HG02798 (cell line): ENCODE results near the gene HIF1AN.
A peak's percentile ranks its signal among the peaks of the same experiment; 100 is the strongest.

Source experiments
- ATAC-seq: cut with Tn5 transposase; IDR thresholded peaks from one replicate; pipeline ENCODE4 v1.9.1; 2021; ENCODE audit warnings: mild to moderate bottlenecking; ENCODE audit not compliant: unreplicated experiment, poor library complexity

HIF1AN gene

DNA sequence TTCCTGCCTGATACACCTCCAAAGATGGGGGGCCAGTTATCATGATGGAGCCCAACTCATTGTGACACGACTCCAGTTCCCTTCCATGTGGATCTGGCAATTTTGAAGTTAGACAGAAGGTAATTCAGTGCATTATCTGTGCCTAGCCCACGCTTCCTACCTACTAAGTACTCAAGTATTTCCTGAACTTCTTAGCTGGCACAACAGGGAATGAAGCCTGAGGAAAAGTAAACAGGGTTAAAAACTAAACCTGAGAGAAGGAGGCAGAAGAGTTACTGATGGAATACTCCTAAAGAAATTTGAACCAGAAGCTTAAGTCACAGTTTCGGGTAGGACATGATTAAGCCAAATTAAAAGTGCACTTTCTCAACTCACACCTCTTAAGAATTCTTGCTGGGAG lies 14.9 kb upstream of the HIF1AN start:
- ATAC-seq, result no peak

DNA sequence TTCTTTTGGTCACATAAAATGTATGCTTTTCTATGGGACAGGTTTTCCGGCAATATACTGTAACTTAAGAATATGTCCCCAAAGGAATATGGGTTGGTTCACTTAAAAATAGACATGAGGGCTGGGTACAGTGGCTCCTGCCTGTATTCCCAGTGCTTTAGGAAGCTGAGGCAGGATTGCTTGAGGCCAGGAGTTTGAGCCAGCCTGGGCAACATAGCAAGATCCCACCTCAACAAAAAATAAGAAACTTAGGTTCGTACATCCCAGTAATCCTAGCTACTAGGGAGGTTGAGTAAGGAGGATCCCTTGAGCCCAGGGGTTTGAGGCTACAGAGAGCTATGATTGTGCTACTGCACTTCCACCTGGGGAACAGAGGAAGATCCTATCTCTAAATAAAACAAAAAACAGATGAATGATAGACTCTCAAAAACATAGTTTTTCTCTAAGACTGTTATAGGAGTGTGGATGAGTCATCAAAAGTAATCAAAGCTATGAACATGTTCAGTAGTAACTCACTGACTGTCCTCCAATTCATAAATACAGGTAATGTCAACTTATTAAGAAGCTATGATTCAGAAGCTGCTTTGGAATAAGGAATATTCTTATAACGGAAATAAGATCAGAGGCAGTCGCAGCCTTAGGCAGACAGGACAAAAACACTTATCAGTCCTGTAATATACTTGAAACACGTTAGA lies 13.5 kb upstream of the HIF1AN start:
- ATAC-seq, result no peak

DNA sequence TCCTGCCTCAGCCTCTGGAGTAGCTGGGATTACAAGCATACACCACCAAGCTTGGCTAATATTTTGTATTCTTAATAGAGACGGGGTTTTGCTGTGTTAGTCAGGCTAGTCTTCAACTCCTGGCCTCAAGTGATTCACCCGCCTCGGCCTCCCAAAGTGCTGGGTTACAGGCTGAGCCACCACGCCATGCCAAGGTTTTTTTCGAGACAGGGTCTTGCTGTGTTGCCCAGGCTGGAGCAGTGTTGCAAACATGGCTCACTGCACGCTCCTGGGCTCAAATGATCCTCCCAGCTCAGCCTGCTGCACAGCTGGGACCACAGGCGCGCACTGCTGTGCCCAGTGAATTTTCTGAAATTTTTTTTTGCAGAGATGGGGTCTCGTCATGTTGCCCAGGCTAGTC lies 12.8 kb upstream of the HIF1AN start:
- ATAC-seq, result no peak

DNA sequence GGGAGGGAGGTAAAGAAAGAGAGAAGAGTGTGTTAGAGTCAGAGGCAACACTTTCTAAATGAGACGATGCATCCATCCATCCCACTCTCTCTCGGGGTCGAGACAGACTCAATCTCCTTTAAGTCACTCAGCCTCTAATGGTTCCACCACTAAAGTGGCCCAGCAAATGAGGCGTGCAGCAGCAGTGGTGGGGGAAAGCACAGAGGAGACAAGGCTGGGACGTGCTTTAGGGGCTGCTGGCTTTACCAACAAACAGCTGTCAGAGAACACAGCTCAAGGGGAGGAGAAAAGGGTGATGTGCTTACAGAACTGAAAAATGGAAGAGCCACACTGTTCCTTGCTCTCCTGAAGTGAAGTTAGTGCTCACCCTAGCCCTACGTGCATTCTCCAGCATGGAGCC lies 11.5 kb upstream of the HIF1AN start:
- ATAC-seq, result no peak

DNA sequence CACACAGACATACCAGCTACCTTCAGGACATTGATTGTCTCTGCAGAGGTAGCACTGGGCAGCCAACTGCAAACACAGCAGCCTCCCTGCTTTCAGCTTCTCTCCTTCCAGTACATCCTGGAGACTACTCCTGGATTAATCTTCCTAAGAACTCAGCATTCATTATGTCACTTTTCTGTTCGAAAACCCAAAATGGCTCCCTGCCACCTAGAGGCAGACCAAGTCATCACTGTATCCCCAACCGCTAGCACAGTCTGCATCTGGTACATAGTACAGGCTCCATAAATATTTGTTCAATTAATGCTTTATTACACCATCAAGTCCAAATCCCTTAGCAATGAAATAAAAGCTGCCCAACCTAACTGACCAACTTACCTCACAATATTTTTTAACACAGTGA lies 11.1 kb upstream of the HIF1AN start:
- ATAC-seq, result no peak

DNA sequence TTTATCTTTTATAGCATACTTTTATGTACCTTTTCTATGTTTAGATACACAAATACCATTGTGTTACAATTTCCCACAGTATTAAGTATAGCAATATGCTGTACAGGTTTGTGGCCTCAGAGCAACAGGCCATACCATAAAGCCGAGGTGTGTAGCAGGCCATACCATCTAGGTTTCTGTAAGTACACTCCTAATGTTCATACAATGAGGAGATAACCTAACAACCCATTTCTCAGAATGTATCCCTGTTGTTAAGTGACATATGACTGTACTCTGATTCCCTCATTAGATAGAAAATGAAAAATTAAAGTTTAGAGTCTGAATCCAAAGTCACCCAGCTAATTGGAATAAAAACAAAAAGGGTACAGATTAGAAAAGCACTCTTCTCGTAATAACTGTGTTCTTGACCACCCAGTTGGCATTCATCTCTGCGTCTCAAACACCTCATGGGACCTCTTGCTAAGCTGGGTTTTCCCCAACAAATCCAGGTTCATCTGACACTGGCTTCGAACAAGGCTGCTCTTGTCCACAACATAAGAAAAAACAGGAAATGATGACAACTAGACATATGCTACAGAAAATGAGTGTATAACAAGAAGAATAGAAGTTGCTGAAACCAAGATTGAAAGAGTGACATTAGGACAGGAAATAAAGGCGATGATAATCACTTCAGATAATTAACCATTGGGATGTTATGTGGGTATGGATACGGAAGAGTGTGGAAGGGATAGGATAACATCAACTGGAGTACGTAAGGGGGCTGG lies 7.4 kb upstream of the HIF1AN start:
- no peak for ATAC-seq

DNA sequence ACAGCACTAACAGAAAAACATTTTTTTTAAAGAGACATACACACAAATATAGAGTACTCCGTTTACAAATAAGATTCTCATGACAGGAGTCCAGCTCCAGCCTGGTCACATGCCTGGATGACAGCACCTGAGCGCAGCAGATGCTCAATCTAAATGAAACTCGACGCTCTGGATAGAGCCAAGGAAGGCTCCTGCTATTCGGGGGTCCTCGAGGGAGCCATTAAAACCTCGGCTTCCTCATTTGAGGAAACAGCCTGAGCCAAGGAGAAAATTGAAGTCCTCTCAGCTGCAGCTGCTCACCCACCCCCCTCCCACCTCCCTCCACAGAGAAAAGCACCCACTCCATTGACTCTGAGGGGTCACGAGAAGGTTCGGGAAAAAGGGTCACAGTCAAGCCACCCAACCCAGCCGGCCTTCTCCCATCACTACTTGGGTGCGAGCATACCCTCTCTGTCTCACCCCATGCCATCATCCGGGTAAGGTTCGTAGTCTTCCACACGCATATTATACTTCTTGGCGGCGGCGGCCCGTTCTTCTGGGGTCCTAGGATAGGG lies 6.7 kb upstream of the HIF1AN start:
- ATAC-seq, result no peak

DNA sequence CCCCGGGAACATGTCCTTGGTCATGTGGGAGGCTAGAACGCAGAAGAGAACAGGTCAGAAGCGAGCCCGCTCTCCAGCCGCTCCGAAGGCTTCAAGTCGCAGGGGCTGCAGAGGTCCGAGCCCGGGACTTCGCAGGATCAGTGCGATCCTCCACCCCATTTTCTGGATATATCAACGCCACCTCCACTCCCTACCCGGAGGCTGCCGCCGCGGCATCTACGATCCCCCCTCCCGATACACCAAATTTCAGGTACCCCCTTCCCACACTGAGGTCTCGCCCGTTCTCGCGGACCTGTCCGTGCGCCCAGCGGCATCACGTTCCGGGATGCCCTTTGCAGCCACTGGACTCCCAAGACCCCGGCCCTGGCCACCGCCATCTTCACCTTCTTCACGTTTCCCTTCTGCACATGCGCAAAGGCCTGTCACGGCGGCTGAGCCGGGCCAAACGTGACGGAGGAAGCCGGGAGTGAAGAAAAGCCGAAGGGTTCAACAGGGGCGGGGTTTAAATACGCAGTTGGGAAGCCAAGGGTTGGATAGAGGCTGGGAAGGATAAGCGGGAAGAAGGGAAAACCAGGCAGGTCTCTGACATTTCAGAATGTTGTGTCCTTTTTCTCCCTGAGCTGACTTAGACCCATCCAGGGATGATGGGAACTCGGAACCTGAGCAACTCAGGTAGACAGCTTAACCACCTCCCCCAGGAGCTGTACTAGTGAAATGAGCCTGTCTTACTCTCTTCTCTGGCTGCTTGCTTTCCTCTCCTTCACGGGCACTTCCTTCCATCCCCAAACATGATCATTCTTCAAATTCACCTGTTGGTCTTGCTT lies 6.1 kb upstream of the HIF1AN start, which contains the start of gene NDUFB8:
Gene NDUFB8 (minus strand): TSS at position 397 of the 824 bp plus-strand sequence. CDS start 20 bp downstream, at position 377.
- peak; percentile 81 for ATAC-seq

DNA sequence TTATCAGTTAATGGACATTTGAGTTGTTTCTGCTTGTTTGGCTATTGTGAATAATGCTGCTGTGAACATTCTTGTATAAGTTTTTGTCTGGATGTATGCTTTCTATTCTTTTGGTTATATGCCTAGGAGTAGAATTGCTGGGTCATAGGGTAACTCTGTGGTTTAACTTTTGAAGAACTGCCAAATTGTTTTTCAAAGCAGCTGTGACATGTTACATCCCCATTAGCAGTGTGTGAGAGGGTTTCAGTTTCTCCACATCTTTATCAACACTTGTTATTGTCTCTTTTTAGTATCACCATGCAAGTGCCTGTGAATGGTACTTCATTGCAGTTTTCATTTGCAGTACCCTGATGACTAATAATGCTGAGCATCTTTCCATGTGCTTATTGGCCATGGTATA lies 4.0 kb upstream of the HIF1AN start:
- no peak for ATAC-seq

DNA sequence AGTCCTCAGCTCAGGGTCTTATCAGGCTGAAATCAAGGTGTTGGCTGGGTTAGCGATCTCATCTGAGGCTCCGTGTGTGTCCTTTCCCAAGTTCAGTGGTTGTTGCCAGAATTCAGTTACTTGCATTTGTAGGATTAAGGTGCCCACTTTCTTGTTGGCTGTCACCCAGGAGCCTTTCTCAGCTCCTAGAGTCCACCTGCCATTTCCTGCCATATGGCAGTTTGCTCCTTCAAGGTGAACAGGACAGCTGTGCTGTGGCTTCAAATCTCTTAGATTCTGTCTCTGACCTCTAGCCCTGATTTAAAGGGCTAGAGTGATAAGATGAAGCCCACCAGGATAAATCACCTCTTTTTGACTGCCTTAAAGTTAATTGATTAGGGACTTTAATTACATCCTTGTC lies 1.0 kb upstream of the HIF1AN start:
- ATAC-seq, result no peak

DNA sequence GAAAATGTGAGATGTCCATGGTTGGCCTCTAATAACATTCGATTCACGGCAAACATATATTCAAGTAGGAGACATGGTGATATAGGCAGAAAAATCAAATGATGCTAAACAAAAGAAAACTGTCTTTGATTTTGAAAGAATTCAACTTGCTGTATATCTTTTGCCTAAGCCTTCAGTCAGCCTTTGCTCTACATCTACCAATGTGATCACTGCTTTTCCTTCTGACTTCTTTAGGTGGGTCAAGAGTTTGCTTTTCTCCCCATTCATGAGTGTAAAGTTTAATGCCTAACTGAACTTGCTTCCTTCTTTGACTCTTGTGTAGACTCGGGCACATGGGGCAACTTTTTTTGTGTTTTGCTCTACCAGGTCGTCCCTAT lies 417 bp upstream of the HIF1AN start:
- ATAC-seq, result peak; percentile 7

DNA sequence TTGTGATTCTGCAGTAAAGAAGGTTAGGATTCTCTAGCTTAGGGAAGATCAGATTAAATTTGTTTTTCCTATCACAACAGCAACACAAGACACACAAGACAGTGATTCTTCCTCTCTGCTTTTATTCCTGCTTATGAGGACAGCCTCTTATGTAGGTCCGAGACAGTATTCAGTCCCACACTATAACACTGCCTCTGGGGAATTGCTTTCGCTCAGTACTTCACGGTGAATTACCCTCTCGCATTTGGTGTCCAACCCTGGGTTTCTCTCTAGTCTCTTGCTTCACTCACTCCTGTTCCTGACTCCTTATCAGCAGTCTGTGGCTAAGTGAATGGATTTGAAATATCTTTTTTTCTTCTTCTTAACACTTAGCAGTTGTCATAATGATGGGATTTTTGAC lies 1.7 kb downstream of the HIF1AN start:
- no peak for ATAC-seq

DNA sequence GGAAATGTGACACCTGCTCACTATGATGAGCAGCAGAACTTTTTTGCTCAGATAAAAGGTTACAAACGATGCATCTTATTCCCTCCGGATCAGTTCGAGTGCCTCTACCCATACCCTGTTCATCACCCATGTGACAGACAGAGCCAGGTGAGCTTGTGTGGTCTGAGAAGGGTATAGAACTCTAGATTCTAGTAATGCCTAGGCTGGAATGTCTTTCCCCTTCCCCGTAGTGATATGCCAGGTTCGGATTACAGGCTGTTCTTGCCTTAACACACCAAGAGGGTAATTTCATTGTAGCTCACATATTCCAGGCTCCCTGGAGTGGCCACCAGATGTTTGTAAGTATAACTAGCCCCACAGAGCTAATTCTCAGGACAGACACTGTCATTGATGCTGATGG lies 9.2 kb downstream of the HIF1AN start:
- ATAC-seq, result no peak

DNA sequence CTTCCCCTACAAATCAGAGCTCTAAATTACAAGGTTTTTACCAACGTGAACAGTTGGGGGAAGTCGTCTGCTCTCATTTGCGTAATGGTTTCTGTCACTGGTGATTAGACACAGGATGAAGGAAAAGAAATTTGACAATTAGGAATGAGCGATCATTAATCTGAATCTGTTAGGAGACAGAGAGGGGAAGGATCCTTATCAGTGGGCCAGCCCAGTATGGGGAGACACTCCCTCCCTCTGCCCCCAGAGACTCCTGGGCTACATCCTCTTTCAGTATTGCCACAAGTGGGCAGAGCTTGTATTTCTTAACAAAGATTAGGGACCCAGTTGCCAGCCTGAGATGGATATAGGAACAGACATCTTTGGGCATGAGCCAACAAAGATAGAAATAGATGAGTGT lies 15.5 kb downstream of the HIF1AN start:
- no peak for ATAC-seq

DNA sequence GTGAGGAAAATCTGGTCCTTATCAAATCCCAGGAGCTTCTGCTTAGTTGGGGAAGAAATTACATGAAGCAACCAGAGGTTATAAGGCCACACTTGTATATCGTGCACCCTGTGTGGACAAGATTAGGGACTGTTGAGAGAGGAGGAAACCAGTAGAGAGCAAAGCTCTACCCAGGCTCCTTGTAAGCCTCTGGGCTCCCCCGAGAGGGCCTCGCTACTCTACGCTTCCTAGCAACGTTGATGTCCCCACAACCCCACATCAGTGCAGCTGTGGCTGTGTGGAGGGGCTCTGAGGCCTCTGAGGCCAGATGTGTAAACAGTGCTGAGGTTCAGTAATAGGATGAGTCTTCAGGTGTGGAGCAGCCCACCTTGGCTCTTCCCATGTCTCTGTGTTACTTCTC lies 16.0 kb downstream of the HIF1AN start:
- no peak for ATAC-seq

DNA sequence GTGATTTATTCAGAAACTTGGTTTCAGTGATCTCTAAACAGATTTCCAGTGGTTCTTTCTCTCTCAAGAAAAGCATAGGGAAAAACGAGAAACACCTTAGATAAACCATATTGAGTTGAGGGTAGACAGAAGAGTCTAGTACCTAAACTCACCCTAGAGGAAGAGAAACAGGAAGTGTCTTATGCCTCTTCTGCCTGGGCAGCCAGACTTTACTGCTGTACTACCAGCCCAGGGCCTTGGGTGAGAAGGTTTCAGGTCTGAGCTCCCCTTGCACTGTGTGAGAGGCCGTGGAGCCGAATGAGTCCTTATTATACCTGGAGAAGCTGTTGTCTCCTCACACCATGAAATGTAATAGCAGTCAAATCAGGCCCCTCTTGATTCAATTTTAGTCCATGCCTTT lies 18.2 kb downstream of the HIF1AN start:
- no peak for ATAC-seq

DNA sequence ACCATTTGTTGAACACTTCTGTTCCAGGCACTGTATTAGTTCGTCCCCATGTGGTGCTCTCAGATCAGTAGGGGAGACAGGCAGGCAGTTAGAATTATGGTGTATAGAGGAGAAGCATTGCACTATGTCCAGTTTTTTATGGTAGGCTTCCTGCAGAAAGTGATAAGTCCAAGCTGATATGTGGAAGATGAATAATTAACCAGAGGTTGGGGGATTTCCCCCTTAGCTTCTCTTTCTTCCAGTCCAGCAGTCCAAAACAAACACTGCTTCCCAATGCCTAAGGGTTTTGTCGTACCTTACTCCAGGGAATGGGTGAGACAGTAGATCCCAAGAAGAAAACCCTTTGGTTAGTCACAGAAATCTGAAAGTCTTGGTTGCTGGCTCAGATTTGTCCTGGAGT lies 19.2 kb downstream of the HIF1AN start:
- no peak for ATAC-seq

DNA sequence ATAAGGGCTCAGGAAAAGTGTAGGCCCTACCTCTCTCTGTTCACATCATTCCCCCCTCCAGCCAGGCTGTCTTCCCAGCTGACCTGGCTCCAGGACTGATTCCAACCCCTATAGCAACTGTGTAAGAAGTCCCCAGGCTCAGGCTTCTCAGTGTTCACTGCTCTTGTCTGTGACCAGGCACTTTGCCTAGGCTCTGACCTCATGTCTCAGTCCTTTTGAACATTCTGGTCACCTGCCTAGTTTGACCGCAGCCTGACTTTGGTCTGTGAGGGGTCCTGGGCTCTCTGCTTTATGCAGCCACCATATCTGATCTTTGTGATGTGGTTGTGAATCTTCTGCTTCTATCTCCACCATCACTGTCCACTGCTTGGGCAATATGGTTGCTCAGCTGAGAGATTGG lies 24.5 kb downstream of the HIF1AN start:
- no peak for ATAC-seq

DNA sequence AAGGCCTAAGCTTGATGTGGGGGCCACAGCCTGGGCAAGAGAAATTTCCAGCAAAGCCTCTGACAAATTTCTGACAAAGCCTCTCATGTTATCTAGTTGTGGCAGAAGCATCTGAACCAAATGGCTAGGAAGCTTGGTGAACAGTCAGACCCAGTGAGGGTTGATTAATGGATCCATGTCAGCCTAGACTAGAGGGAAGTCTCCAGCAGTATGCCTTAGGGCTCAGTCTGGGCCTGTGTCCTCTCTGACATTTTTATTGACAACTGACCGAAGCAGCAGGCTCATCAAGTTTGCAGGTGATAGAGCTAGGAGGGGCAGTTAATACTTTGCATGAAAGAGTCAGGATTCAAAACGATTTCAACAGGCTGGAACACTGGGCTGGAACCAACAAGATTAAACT lies 25.3 kb downstream of the HIF1AN start:
- no peak for ATAC-seq

DNA sequence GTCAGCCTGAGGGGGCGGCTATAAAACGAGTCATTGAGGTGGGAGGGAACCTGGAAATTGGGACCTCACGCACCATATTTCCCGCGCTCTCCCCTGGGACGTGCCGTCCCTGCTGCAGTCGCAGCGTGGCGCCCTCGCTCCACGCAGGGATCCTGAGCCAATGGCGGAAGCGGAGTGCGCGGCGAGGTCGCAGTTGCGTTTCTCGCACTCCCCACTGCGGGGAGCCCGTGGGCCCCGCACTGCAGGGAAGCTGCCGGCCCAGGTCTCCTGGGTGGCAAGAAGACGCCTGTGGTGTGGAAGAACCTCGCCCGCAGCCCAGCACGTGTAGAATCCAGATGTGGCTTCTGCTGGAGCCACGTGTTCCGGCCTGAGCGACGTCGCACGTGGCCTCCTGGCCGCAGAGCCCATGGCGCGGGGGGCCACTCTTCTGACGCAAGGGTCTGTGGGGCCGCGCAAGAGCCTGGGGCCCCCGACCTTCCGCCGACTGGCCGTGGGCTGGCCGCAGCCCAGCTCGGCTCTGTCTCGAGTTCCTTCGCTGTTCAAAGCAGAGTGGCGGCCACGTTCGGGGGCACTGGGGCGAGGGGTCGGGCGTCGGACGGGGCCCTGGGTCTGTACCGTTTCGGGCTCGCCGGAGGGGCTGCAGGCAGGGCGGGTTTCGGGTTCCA lies 26.4 kb downstream of the HIF1AN start:
- ATAC-seq, result peak; percentile 69
